ENCODE results near the gene ZNF74.

ZNF74 gene

GRCh38 chr22:20422271-20423007, 28.5 kb downstream of the ZNF74 start:
- no peak for FAIRE-seq

- no peak for FAIRE-seq
These were observed 29.3 kb downstream of the ZNF74 start for GRCh38 chr22:20423008-20423905.

- no peak for FAIRE-seq
These were observed 30.1 kb downstream of the ZNF74 start for GRCh38 chr22:20423906-20424551.

- no peak for FAIRE-seq
These were observed 30.6 kb downstream of the ZNF74 start for GRCh38 chr22:20424568-20424931.

GRCh38 chr22:20424932-20425565, 31.1 kb downstream of the ZNF74 start:
- no peak for FAIRE-seq

GRCh38 chr22:20425566-20426258, 31.8 kb downstream of the ZNF74 start:
- FAIRE-seq: no peak

GRCh38 chr22:20426259-20426615, 32.3 kb downstream of the ZNF74 start:
- FAIRE-seq: no peak

- FAIRE-seq: no peak
These were observed 33.4 kb downstream of the ZNF74 start for GRCh38 chr22:20427104-20427944.

GRCh38 chr22:20427945-20428417, 34.0 kb downstream of the ZNF74 start:
- FAIRE-seq: no peak

- no peak for FAIRE-seq
These were observed 34.7 kb downstream of the ZNF74 start for GRCh38 chr22:20428496-20429253.

GRCh38 chr22:20429254-20430100, 35.5 kb downstream of the ZNF74 start:
- FAIRE-seq: no peak

- no peak for FAIRE-seq
These were observed 36.3 kb downstream of the ZNF74 start for GRCh38 chr22:20430101-20430719.

GRCh38 chr22:20430720-20431510, 37.0 kb downstream of the ZNF74 start:
- no peak for FAIRE-seq

GRCh38 chr22:20431511-20432192, 37.7 kb downstream of the ZNF74 start:
- no peak for FAIRE-seq

GRCh38 chr22:20432244-20432686, 38.3 kb downstream of the ZNF74 start:
- no peak for FAIRE-seq

GRCh38 chr22:20433191-20433590, 39.2 kb downstream of the ZNF74 start:
- no peak for FAIRE-seq

- FAIRE-seq: no peak
These were observed 39.8 kb downstream of the ZNF74 start for GRCh38 chr22:20433686-20434241.
